ENCODE measurements around the gene ZNF81.
"Not testable (repeated sequence)": the region's sequence is repeated elsewhere in the genome, so short reads cannot be mapped to it uniquely, and the experiment has no call there.

ZNF81 gene

DNA sequence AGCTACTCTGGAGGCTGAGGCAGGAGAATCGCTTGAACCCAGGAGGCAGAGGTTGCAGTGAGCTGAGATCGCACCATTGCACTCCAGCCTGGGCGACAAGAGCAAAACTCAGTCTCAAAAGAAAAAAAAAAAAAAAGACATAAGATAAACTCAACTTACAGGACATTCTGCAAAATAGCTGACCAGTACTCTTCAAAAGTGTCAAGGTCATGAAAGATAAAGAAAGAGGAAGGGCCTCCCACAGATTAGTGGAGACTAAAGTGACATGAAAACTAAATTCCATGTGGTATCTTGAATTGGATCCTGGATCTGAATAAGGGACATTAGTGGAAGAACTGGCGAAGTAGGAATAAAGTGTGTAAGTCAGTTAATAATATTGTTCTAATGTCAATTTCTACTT, 103.7 kb downstream of the ZNF81 start:
- Histone ChIP-seq H3K27me3 (no peaks in the 10 kb centered on the region), H3K27ac (no peak overlapping the region), H3K4me1 (ENCODE audit: control insufficient read depth in 1 of 2, insufficient read depth in 1 of 2, low read depth in 1 of 2, low read length in 1 of 2) (no peaks in the 10 kb centered on the region), H3K9me3 (no peaks in the 10 kb centered on the region), H3K4me3 (ENCODE audit: low read depth in 1 of 2, low read length in 1 of 2) (no peak overlapping the region), H3K36me3 (no peaks in the 10 kb centered on the region)
- TF ChIP-seq, protein P1, sequence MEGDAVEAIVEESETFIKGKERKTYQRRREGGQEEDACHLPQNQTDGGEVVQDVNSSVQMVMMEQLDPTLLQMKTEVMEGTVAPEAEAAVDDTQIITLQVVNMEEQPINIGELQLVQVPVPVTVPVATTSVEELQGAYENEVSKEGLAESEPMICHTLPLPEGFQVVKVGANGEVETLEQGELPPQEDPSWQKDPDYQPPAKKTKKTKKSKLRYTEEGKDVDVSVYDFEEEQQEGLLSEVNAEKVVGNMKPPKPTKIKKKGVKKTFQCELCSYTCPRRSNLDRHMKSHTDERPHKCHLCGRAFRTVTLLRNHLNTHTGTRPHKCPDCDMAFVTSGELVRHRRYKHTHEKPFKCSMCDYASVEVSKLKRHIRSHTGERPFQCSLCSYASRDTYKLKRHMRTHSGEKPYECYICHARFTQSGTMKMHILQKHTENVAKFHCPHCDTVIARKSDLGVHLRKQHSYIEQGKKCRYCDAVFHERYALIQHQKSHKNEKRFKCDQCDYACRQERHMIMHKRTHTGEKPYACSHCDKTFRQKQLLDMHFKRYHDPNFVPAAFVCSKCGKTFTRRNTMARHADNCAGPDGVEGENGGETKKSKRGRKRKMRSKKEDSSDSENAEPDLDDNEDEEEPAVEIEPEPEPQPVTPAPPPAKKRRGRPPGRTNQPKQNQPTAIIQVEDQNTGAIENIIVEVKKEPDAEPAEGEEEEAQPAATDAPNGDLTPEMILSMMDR (IDR thresholded peaks at IDR 0.05) = no peak

DNA sequence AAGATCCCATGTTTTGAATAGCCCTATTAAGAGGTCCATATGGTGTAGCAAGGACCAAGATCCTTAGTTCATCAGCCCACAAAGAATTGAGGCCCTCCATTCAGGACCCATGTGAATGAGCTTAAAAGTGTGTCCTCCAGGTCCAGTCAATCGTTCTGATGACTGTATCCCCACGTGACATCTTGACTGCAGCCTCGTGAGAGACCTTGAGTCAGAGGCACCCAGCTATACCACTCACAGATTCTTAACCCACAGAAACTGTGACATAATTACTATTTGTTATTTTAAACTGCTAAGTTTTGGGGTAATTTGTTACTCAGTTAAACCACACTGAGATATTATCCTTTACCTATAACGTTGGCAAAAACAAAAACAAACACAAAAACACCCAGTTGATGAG, 104.7 kb downstream of the ZNF81 start:
- TF ChIP-seq, protein P1 (IDR thresholded peaks at IDR 0.05) = no peak
- Histone ChIP-seq H3K27ac (no peak overlapping the region), H3K4me3 (ENCODE audit: low read depth in 1 of 2, low read length in 1 of 2) (no peak overlapping the region), H3K4me1 (ENCODE audit: control insufficient read depth in 1 of 2, insufficient read depth in 1 of 2, low read depth in 1 of 2, low read length in 1 of 2) (no peaks in the 10 kb centered on the region), H3K9me3 (no peaks in the 10 kb centered on the region), H3K36me3 (no peaks in the 10 kb centered on the region), H3K27me3 (no peaks in the 10 kb centered on the region)

DNA sequence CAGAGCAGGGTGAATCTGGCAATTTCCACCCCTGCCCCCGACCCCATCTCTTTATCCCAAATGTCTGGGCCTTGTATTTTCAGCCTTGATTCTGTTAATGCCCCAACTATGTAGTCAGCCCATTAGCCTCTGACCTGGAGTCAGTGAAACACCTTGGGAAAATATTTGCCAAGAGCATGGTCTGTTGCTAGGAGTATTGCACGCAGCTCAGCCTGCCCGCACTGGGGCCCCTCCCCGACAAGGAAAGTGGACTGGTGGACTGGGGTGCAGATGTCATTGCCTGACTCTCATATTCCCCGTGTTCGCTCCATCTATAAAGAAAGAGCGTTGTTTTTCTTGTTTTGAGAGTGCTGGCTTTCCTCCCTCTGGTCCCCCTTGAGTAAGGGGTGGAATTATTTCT, 118.6 kb downstream of the ZNF81 start:
- H3K27ac ChIP-seq; H3K27me3 ChIP-seq; H3K4me1 ChIP-seq (ENCODE audit: control insufficient read depth in 1 of 2, insufficient read depth in 1 of 2, low read depth in 1 of 2, low read length in 1 of 2); H3K36me3 ChIP-seq; H3K4me3 ChIP-seq (ENCODE audit: low read depth in 1 of 2, low read length in 1 of 2); H3K9me3 ChIP-seq: not testable (repeated sequence)

DNA sequence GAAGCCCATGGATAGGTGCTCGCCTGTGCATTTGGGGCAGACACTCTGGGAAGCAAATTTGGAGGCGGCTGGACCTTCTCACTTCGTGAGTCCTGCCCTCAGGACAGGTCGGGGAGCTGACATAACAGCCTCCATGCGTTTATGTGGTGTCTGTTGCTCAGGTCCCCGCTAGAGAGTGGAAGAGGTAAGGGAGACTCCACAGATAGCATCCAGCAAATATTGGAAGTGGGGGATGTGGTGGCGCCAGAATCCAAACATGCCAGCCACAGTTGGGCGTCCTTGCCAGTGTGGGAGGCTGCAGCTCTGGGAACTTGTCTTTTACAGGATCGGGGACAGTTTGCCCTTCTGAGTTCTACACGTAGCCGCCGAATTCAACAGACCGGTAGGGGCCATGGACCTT, 119.3 kb downstream of the ZNF81 start:
- TF ChIP-seq, protein P1 (IDR thresholded peaks at IDR 0.05) = no peak
- H3K36me3 ChIP-seq = no peaks in the 10 kb centered on the region
- H3K4me1 ChIP-seq (ENCODE audit: control insufficient read depth in 1 of 2, insufficient read depth in 1 of 2, low read depth in 1 of 2, low read length in 1 of 2) = peaks cover 5 to 6% of the 10 kb centered on the region in 2 experiments
- H3K27me3 ChIP-seq = no peaks in the 10 kb centered on the region
- H3K9me3 ChIP-seq = no peaks in the 10 kb centered on the region
- H3K4me3 ChIP-seq (ENCODE audit: low read depth in 1 of 2, low read length in 1 of 2) = no peak overlapping the region
- H3K27ac ChIP-seq = no peak overlapping the region

DNA sequence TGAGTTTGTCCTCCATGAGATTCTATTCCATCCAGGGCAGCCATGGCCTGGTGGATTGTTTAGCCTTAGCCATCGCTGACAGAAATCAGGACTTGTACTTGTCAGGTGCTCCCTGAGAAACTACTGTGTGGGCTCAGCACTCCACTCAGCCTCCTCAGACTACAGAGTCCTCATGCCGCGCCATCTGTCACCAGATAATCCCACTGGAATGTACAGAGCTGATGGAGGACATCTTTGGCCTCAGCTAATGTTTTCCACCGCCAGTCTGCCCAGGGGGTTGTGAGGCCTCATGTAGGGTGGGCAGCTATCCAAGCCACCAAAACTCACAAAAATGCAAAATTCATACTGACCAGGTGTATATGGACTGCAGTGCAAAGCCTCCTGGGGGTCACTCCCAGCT, 121.5 kb downstream of the ZNF81 start:
- not testable (repeated sequence) for H3K4me1 ChIP-seq (ENCODE audit: control insufficient read depth in 1 of 2, insufficient read depth in 1 of 2, low read depth in 1 of 2, low read length in 1 of 2); H3K27ac ChIP-seq; H3K36me3 ChIP-seq; H3K4me3 ChIP-seq (ENCODE audit: low read depth in 1 of 2, low read length in 1 of 2); H3K27me3 ChIP-seq; H3K9me3 ChIP-seq

DNA sequence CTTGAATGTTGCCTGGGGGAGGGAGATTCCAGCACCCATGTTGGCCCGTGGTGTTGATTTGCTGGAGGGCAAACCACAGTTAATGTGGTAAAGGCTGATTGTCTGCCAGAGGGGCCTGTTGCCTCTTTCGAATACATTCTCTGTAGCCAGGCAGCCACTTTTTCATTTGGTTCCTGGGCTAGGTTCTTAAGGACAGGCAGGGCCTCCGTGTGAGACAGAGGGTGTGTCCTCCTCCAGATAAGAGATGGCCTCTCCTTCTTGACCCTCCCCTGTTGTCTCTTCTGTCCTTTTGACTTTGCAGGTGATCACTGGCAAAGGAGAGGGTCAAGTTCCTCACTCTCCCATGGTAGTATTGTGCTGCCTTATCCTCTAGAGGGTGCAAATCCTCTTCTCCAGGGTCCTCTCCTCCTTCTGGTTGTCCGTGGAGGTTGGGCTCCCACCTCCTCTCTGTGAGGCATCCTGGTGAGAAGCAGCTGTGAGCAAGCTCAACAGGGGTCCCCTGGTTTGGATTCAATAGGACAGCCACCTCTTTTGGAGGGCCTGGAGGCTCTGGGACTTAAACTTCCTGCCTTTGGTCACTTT, 122.2 kb downstream of the ZNF81 start:
- Histone ChIP-seq H3K36me3 (no peaks in the 10 kb centered on the region), H3K9me3 (no peaks in the 10 kb centered on the region), H3K27ac (no peak overlapping the region), H3K27me3 (no peaks in the 10 kb centered on the region), H3K4me1 (ENCODE audit: control insufficient read depth in 1 of 2, insufficient read depth in 1 of 2, low read depth in 1 of 2, low read length in 1 of 2) (peaks cover 5 to 6% of the 10 kb centered on the region in 2 experiments), H3K4me3 (ENCODE audit: low read depth in 1 of 2, low read length in 1 of 2) (no peak overlapping the region)
- TF ChIP-seq, protein P1 (IDR thresholded peaks at IDR 0.05) = no peak

DNA sequence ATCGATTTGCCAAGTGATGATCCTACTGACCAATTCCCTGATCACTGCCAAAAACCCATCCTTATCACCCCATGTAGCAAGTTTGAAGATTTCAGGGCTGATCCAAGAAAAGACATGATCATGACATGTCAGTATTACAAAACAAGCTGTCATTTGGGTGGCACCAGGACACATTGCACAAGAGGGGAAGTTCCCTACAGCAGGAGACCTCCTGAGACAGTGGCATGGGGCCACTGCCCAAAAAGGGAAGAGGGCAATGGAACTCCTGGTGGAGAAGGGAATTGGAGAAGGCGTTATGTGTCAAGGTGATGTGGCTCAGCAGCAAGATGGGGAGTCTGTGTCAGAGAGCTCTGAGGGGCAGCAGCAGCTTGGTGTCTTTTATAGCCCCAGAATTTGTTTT, 123.7 kb downstream of the ZNF81 start:
- TF ChIP-seq, protein P1 (IDR thresholded peaks at IDR 0.05) = no peak
- H3K4me1 ChIP-seq (ENCODE audit: control insufficient read depth in 1 of 2, insufficient read depth in 1 of 2, low read depth in 1 of 2, low read length in 1 of 2) = peaks cover 5 to 6% of the 10 kb centered on the region in 2 experiments

DNA sequence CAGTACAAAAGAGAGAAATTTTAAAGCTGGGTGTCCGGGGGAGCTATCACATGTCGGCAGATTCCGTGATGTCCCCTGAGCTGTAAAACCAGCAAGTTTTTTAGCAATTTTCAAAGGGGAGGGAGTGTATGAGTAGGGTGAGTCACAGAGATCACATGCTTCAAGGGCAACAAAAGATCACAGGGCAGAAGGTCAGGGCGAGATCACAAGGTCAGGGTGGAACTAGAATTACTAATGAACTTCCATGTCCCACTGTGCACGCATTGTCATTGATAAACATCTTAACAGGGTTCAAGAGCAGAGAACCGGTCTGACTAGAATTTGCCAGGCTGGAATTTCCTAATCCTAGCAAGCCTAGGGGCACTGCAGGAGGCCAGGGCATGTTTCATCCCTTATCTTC, 125.1 kb downstream of the ZNF81 start:
- H3K4me1 ChIP-seq (ENCODE audit: control insufficient read depth in 1 of 2, insufficient read depth in 1 of 2, low read depth in 1 of 2, low read length in 1 of 2); H3K27ac ChIP-seq; H3K27me3 ChIP-seq; H3K4me3 ChIP-seq (ENCODE audit: low read depth in 1 of 2, low read length in 1 of 2); H3K9me3 ChIP-seq; H3K36me3 ChIP-seq: not testable (repeated sequence)

More for the DNA sequence above, 123.7 kb downstream of the ZNF81 start:
- Histone ChIP-seq H3K36me3 (no peaks in the 10 kb centered on the region), H3K4me3 (ENCODE audit: low read depth in 1 of 2, low read length in 1 of 2) (no peak overlapping the region), H3K27ac (no peak overlapping the region), H3K27me3 (no peaks in the 10 kb centered on the region), H3K9me3 (no peaks in the 10 kb centered on the region)

DNA sequence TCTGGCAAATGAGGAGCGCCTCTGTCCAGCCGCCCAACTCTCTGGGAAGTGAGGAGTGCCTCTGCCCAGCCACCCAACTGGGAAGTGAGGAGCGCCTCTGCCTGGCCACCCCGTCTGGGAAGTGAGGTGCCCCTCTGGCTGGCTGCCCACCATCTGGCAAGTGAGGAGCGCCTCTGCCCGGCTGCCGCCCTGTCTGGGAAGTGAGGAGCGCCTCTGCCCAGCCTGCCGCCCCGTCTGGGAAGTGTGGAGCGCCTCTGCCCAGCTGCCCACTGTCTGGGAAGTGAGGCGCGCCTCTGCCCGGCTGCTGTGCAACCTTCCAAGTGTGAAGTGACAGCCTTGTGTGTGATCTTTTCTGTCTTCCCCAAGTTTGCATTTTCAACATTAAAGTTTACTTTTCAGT, 128.8 kb downstream of the ZNF81 start:
- H3K36me3 ChIP-seq; H3K4me3 ChIP-seq (ENCODE audit: low read depth in 1 of 2, low read length in 1 of 2); H3K9me3 ChIP-seq: not testable (repeated sequence)

More for the DNA sequence above, 128.8 kb downstream of the ZNF81 start:
- not testable (repeated sequence) for H3K27ac ChIP-seq; H3K4me1 ChIP-seq (ENCODE audit: control insufficient read depth in 1 of 2, insufficient read depth in 1 of 2, low read depth in 1 of 2, low read length in 1 of 2); H3K27me3 ChIP-seq

Data from neutrophil (primary cell).